OCI-LY3 (cell line): ENCODE results near the gene MED10.

ENCODE experiments used
- EZH2phosphoT487 ChIP-seq: fragments of 200-600 bp; shearing (Covaris generic); IDR thresholded peaks from 2 replicates; pipeline ENCODE4 v1.6.1; 2018; ENCODE audit warnings: antibody characterized with exemption, mixed run types, low read depth
- TF ChIP-seq, protein P1 (sequence below): fragments of 200-600, 300-600 bp; sonication (generic); IDR thresholded peaks from 2 replicates; pipeline ENCODE4 v1.5.1; 2014; ENCODE audit warnings: antibody characterized with exemption, low read length, low read depth

GRCh38 chr5:6373081-6373846, 5.1 kb downstream of the MED10 start:
- TF ChIP-seq, protein P1, sequence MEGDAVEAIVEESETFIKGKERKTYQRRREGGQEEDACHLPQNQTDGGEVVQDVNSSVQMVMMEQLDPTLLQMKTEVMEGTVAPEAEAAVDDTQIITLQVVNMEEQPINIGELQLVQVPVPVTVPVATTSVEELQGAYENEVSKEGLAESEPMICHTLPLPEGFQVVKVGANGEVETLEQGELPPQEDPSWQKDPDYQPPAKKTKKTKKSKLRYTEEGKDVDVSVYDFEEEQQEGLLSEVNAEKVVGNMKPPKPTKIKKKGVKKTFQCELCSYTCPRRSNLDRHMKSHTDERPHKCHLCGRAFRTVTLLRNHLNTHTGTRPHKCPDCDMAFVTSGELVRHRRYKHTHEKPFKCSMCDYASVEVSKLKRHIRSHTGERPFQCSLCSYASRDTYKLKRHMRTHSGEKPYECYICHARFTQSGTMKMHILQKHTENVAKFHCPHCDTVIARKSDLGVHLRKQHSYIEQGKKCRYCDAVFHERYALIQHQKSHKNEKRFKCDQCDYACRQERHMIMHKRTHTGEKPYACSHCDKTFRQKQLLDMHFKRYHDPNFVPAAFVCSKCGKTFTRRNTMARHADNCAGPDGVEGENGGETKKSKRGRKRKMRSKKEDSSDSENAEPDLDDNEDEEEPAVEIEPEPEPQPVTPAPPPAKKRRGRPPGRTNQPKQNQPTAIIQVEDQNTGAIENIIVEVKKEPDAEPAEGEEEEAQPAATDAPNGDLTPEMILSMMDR = no peak
- TF ChIP-seq EZH2phosphoT487 = no peak
